HepG2 (cell line): ENCODE measurements around the gene GCNT2. TPM values are rescaled to one million over a fixed set of nuclear protein-coding genes. Genes with fewer than 3 reads are reported as not detected.

Experiments
- ATAC-seq: fragments of 200-7000 bp; cut with Tn5 transposase; 3 replicates; pipeline ENCODE4 v1.9.1; 2020; ENCODE audit warnings: mild to moderate bottlenecking, moderate library complexity
- BruUV-seq: library from RNA; stranded (reverse); fragments of 400-500 nt; replicated peaks from 2 replicates; lab custom pipeline; 2021; lab: Mats Ljungman, UMichigan
- CTCF ChIA-PET: fragments of 300-600 bp; formaldehyde crosslinking; extraction: SDS; loops from one replicate; lab custom pipeline; 2021; ENCODE audit warnings: low total read pairs, inconsistent platforms, low intra/inter-chr PET ratio; lab: Yijun Ruan, JAX
- POLR2A ChIA-PET: fragments of 350-600 bp; sonication (Branson Sonifier 250); formaldehyde crosslinking; loops from one replicate; lab custom pipeline; 2020; ENCODE audit warnings: antibody characterized with exemption, inconsistent platforms; lab: Yijun Ruan, JAX
- DNase-seq: peaks from one replicate; pipeline ENCODE4 v3.0.0-alpha.2; 2015; ENCODE audit warnings: low spot score
- FAIRE-seq: peaks from 3 replicates; lab custom pipeline; 2011; peaks lifted over from hg19 to GRCh38; lab: Jason Lieb, UNC
- H2AFZ ChIP-seq: one replicate; pipeline ENCODE4 v1.6.1; 2011; ENCODE audit warnings: low read length, inconsistent platforms
- H3K27ac ChIP-seq: fragments of 300-600 bp; 3 replicates; pipeline ENCODE4 v1.8.0; 2011; ENCODE audit warnings: mixed run types, mild to moderate bottlenecking, mixed read lengths, low read length, inconsistent platforms; ENCODE audit not compliant: insufficient read depth; ENCODE audit errors: extremely low read length
- H3K27me3 ChIP-seq, 2 experiments: fragments of 200-600 bp in 1 of 2; 2 replicates in 1 of 2; 3 replicates in 1 of 2; pipeline versions ENCODE4 v1.6.0 to v1.8.0; 2011; ENCODE audit warnings: low read length in 2 of 2, mild to moderate bottlenecking in 2 of 2, moderate library complexity in 2 of 2, inconsistent platforms in 1 of 2; ENCODE audit not compliant: insufficient read depth in 2 of 2, control insufficient read depth in 1 of 2
- H3K36me3 ChIP-seq, 2 experiments: fragments of 200-600 bp in 1 of 2; replicated peaks in 1 of 2; 2 replicates in 1 of 2; 3 replicates in 1 of 2; pipeline versions ENCODE4 v1.5.1 to v1.8.0; 2011; ENCODE audit warnings: low read length in 2 of 2, inconsistent platforms in 1 of 2; ENCODE audit not compliant: insufficient read depth in 2 of 2, control insufficient read depth in 1 of 2
- H3K4me1 ChIP-seq: 2 replicates; pipeline ENCODE4 v1.5.1; 2012; ENCODE audit warnings: low read length, inconsistent platforms; ENCODE audit not compliant: insufficient read depth
- H3K4me2 ChIP-seq: 2 replicates; pipeline ENCODE4 v1.6.0; 2011; ENCODE audit warnings: low read depth, low read length, inconsistent platforms
- H3K4me3 ChIP-seq, 3 experiments: fragments of 200-600 bp in 1 of 3; sonication (generic), shearing (Covaris generic) in 1 of 3; replicated peaks in 1 of 3; 2 replicates each; pipeline ENCODE4 v1.5.1; 2011 to 2016; ENCODE audit warnings: low read length in 3 of 3, inconsistent platforms in 2 of 3, low read depth in 2 of 3, mild to moderate bottlenecking in 2 of 3, control low read depth in 1 of 3, mixed read lengths in 1 of 3; ENCODE audit not compliant: insufficient read depth in 1 of 3
- H3K79me2 ChIP-seq: one replicate; pipeline ENCODE4 v1.6.1; 2011; ENCODE audit warnings: low read length, inconsistent platforms; ENCODE audit not compliant: insufficient read depth
- H3K9ac ChIP-seq: 2 replicates; pipeline ENCODE4 v1.6.0; 2011; ENCODE audit warnings: mild to moderate bottlenecking, low read depth, low read length, inconsistent platforms; ENCODE audit not compliant: insufficient read depth
- H3K9me3 ChIP-seq: 2 replicates; pipeline ENCODE4 v1.5.1; 2012; ENCODE audit warnings: mild to moderate bottlenecking, low read length
- H4K20me1 ChIP-seq: 2 replicates; pipeline ENCODE4 v1.6.0; 2011; ENCODE audit warnings: inconsistent platforms, mild to moderate bottlenecking, low read length, moderate library complexity; ENCODE audit not compliant: insufficient read depth
- ARNTL ChIP-seq: sonication (generic); formaldehyde crosslinking; IDR thresholded peaks from 2 replicates; pipeline ENCODE4 v1.4.0; 2020; ENCODE audit warnings: mild to moderate bottlenecking, missing genetic modification reagents
- ATF7 ChIP-seq, 2 experiments: fragments of 450-650 bp in 1 of 2; sonication (generic) in 1 of 2; formaldehyde crosslinking in 1 of 2; IDR thresholded peaks; 2 replicates each; pipeline versions ENCODE4 v1.4.0 to v1.6.1; 2016 to 2020; ENCODE audit warnings: antibody characterized with exemption in 1 of 2, mild to moderate bottlenecking in 1 of 2, missing genetic modification reagents in 1 of 2
- CBX2 ChIP-seq, 2 experiments: fragments of 200-600 bp in 1 of 2; sonication (generic); formaldehyde crosslinking in 1 of 2; IDR thresholded peaks; 2 replicates each; pipeline versions ENCODE4 v1.7.0 to v1.8.1; 2018 to 2022; ENCODE audit warnings: low read depth in 2 of 2, low read length in 1 of 2, mild to moderate bottlenecking in 1 of 2, missing genetic modification reagents in 1 of 2
- CREB1 ChIP-seq, 2 experiments: fragments of 450-650 bp in 1 of 2; IDR thresholded peaks; 2 replicates each; pipeline ENCODE4 v1.6.1; 2016 to 2017; ENCODE audit warnings: control low read depth in 1 of 2, mild to moderate bottlenecking in 1 of 2, missing compliant biosample characterization in 1 of 2, missing genetic modification characterization in 1 of 2
- ELF4 ChIP-seq: sonication (generic); formaldehyde crosslinking; IDR thresholded peaks from 2 replicates; pipeline ENCODE4 v1.5.0; 2020; ENCODE audit warnings: missing genetic modification reagents, mild to moderate bottlenecking, moderate library complexity, borderline replicate concordance
- FOSL2 ChIP-seq: sonication (generic); formaldehyde crosslinking; IDR thresholded peaks from 2 replicates; pipeline ENCODE4 v1.4.0; 2020; ENCODE audit warnings: missing genetic modification reagents
- KLF12 ChIP-seq: sonication (generic); formaldehyde crosslinking; IDR thresholded peaks from 2 replicates; pipeline ENCODE4 v1.4.0; 2020; ENCODE audit warnings: missing genetic modification reagents, borderline replicate concordance
- POLR2A ChIP-seq, 2 experiments: IDR thresholded peaks; 2 replicates each; pipeline ENCODE4 v1.6.1; 2011; ENCODE audit warnings: low read depth in 2 of 2, low read length in 2 of 2, mild to moderate bottlenecking in 1 of 2, moderate library complexity in 1 of 2; ENCODE audit not compliant: insufficient read depth in 1 of 2
- SAP130 ChIP-seq: IDR thresholded peaks from 2 replicates; pipeline ENCODE4 v1.6.1; 2016; ENCODE audit warnings: low read depth
- SMARCE1 ChIP-seq: fragments of 450-650 bp; IDR thresholded peaks from 2 replicates; pipeline ENCODE4 v1.6.1; 2017; ENCODE audit warnings: borderline replicate concordance
- SRSF9 ChIP-seq: fragments of 200-400 bp; formaldehyde crosslinking; IDR thresholded peaks from 2 replicates; pipeline ENCODE4 v1.6.1; 2018; ENCODE audit warnings: borderline replicate concordance, mild to moderate bottlenecking, low read depth, low read length; ENCODE audit not compliant: insufficient read depth, poor library complexity, severe bottlenecking
- SSRP1 ChIP-seq: IDR thresholded peaks from 2 replicates; pipeline ENCODE4 v1.6.1; 2016; ENCODE audit warnings: control low read depth
- TAF1 ChIP-seq: sonication (generic); formaldehyde crosslinking; IDR thresholded peaks from 2 replicates; pipeline ENCODE4 v1.4.0; 2020; ENCODE audit warnings: missing genetic modification reagents
- TCF7 ChIP-seq: sonication (generic); IDR thresholded peaks from 2 replicates; pipeline ENCODE4 v1.6.1; 2016; ENCODE audit warnings: antibody characterized with exemption, low read depth
- XRCC5 ChIP-seq: fragments of 200-400 bp; formaldehyde crosslinking; optimal IDR thresholded peaks from 2 replicates; pipeline ENCODE3; 2017; ENCODE audit warnings: mild to moderate bottlenecking, low read length
- ZBTB38 ChIP-seq: sonication (generic); formaldehyde crosslinking; IDR thresholded peaks from 2 replicates; pipeline ENCODE4 v1.5.1; 2020; ENCODE audit warnings: mild to moderate bottlenecking, missing genetic modification reagents
- ZNF7 ChIP-seq: IDR thresholded peaks from 2 replicates; pipeline ENCODE4 v1.6.1; 2016; ENCODE audit warnings: missing biosample characterization, missing genetic modification reagents
- whole genome bisulfite sequencing: methylation state at CpG from one replicate; pipeline ENCODE4 v1.1.6; 2017; ENCODE audit warnings: low lambda C conversion rate; 5-methylcytosine and 5-hydroxymethylcytosine counted together
- in situ Hi-C: cut with HindIII; loops from 2 replicates; pipeline ENCODE4 v1.10.0; 2017; ENCODE audit warnings: low pct_unique_long_range_greater_than_20kb; ENCODE audit not compliant: extremely low pct_ligation_motif_present
- intact Hi-C: fragments of 100-400 bp; cut with micrococcal nuclease; formaldehyde crosslinking; loops from one replicate; pipeline ENCODE4 v1.10.0; 2022; ENCODE audit not compliant: unreplicated experiment
- polyA plus RNA-seq, 8 experiments: library from polyadenylated mRNA; depleted of rRNA in 3 of 8; stranded (reverse) in 7 of 8; unstranded in 1 of 8; fragments of >200 nt; fragmentation: Illumina TruSeq in 4 of 8; extraction: Trizol in 4 of 8; gene quantifications; 2 replicates each; pipeline versions ENCODE4 v1.2.1 to v1.2.3, GENCODE V29; 2011 to 2016; ENCODE audit warnings: low read depth in 4 of 8, missing spikeins in 1 of 8, mixed read lengths in 1 of 8; ENCODE audit not compliant: insufficient read depth in 1 of 8
- total RNA-seq, 5 experiments: library from RNA; depleted of rRNA; stranded (reverse); fragments of >200 nt; fragmentation: Illumina TruSeq; extraction: Trizol; gene quantifications; 2 replicates each; pipeline ENCODE4 v1.2.3, GENCODE V29; 2016; ENCODE audit warnings: low read depth in 1 of 5
- TF ChIP-seq, protein P1 (sequence below): sonication (generic); formaldehyde crosslinking; IDR thresholded peaks from 2 replicates; pipeline ENCODE4 v1.4.0; 2020; ENCODE audit warnings: missing genetic modification reagents
- TF ChIP-seq, protein P2 (sequence below): sonication (generic); formaldehyde crosslinking; IDR thresholded peaks from 2 replicates; pipeline ENCODE4 v1.5.1; 2020; ENCODE audit warnings: missing genetic modification reagents, mild to moderate bottlenecking, borderline replicate concordance
- TF ChIP-seq, protein P3 (sequence below): sonication (generic); formaldehyde crosslinking; IDR thresholded peaks from 2 replicates; pipeline ENCODE4 v1.4.0; 2020; ENCODE audit warnings: missing genetic modification reagents

The GCNT2 gene
- total and polyA plus RNA-seq, 2 of the 13 experiments (the other 11 are each of a cell fraction or from before 2014, with no cell fraction given) = 11.8 to 31.9 TPM

DNA sequence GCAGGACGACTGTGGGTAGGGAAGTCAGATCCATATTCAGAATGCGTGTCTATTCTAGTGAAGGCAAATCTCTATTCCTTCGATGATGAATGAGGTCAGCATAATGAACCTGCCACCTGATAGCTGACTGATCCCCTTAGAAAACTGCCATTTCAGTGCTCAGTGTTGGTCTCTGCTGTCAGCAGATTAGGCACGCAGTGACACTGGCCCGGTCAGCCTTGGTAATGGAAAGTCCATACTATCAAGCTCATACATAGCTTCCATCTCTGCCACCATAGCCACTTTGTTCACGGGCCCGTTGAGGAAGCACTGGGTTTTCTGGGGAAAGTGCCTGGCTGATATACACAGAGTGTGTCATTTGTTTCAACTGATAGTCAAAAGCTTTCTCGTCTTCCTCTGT lies 119.3 kb downstream of the GCNT2 start:
- no peaks in the 10 kb centered on the region for H4K20me1 ChIP-seq
- no peaks in the 10 kb centered on the region for H3K79me2 ChIP-seq
- BruUV-seq = no TSS peak
- H2AFZ ChIP-seq = no peak overlapping the region
- intact Hi-C loops = no loop called here
- CTCF ChIA-PET = no interaction called here
- H3K4me1 ChIP-seq = no peaks in the 10 kb centered on the region
- TF ChIP-seq, protein P1, sequence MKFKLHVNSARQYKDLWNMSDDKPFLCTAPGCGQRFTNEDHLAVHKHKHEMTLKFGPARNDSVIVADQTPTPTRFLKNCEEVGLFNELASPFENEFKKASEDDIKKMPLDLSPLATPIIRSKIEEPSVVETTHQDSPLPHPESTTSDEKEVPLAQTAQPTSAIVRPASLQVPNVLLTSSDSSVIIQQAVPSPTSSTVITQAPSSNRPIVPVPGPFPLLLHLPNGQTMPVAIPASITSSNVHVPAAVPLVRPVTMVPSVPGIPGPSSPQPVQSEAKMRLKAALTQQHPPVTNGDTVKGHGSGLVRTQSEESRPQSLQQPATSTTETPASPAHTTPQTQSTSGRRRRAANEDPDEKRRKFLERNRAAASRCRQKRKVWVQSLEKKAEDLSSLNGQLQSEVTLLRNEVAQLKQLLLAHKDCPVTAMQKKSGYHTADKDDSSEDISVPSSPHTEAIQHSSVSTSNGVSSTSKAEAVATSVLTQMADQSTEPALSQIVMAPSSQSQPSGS (CRISPR knock-in tag) = no peak
- TF ChIP-seq SAP130 (CRISPR knock-in tag) = no peak
- TF ChIP-seq TCF7 = no peak
- TF ChIP-seq CREB1 (IDR thresholded peaks at IDR 0.05) = no peak
- TF ChIP-seq CREB1 (CRISPR knock-in tag; IDR thresholded peaks at IDR 0.05) = no peak
- no peak for TF ChIP-seq FOSL2 (CRISPR knock-in tag)
- no peak for TF ChIP-seq SSRP1 (CRISPR knock-in tag)
- TF ChIP-seq CBX2 (IDR thresholded peaks at IDR 0.05; ENCODE audit: low read depth, low read length) = no peak
- TF ChIP-seq CBX2 (CRISPR knock-in tag; IDR thresholded peaks at IDR 0.05; ENCODE audit: low read depth) = no peak
- TF ChIP-seq ZNF7 (CRISPR knock-in tag) = no peak
- no peak for TF ChIP-seq ARNTL
- TF ChIP-seq ZBTB38 = no peak
- TF ChIP-seq KLF12 (CRISPR knock-in tag) = no peak
- TF ChIP-seq XRCC5 = no peak
- TF ChIP-seq, protein P2, sequence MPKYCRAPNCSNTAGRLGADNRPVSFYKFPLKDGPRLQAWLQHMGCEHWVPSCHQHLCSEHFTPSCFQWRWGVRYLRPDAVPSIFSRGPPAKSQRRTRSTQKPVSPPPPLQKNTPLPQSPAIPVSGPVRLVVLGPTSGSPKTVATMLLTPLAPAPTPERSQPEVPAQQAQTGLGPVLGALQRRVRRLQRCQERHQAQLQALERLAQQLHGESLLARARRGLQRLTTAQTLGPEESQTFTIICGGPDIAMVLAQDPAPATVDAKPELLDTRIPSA (CRISPR knock-in tag) = no peak
- no peak for TF ChIP-seq TAF1
- no peak for TF ChIP-seq POLR2A (IDR thresholded peaks at IDR 0.05; ENCODE audit: insufficient read depth in 1 of 2, low read depth in 2 of 2, low read length in 2 of 2)
- no peak for TF ChIP-seq SMARCE1
- no peak for TF ChIP-seq ATF7 (IDR thresholded peaks at IDR 0.05)
- TF ChIP-seq ATF7 (CRISPR knock-in tag; IDR thresholded peaks at IDR 0.05) = no peak
- no peak for TF ChIP-seq ELF4 (CRISPR knock-in tag)
- TF ChIP-seq, protein P3, sequence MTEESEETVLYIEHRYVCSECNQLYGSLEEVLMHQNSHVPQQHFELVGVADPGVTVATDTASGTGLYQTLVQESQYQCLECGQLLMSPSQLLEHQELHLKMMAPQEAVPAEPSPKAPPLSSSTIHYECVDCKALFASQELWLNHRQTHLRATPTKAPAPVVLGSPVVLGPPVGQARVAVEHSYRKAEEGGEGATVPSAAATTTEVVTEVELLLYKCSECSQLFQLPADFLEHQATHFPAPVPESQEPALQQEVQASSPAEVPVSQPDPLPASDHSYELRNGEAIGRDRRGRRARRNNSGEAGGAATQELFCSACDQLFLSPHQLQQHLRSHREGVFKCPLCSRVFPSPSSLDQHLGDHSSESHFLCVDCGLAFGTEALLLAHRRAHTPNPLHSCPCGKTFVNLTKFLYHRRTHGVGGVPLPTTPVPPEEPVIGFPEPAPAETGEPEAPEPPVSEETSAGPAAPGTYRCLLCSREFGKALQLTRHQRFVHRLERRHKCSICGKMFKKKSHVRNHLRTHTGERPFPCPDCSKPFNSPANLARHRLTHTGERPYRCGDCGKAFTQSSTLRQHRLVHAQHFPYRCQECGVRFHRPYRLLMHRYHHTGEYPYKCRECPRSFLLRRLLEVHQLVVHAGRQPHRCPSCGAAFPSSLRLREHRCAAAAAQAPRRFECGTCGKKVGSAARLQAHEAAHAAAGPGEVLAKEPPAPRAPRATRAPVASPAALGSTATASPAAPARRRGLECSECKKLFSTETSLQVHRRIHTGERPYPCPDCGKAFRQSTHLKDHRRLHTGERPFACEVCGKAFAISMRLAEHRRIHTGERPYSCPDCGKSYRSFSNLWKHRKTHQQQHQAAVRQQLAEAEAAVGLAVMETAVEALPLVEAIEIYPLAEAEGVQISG (CRISPR knock-in tag) = no peak
- TF ChIP-seq SRSF9 = no peak
- TF ChIP-seq, all 625 proteins: peak for 0
- Histone ChIP-seq H3K36me3 (no peaks in the 10 kb centered on the region), H3K27ac (no peak overlapping the region), H3K4me3 (no peak overlapping the region), H3K4me2 (no peak overlapping the region), H3K9ac (no peak overlapping the region), H3K9me3 (peaks cover 8% of the 10 kb centered on the region), H3K27me3 (peaks cover 2 to 16% of the 10 kb centered on the region in 2 experiments; a peak in 3 of 5 replicates)
- FAIRE-seq (no peak), DNase-seq (no peak), ATAC-seq (0 out of 3 replicates have a peak, but pooled peaks have one; percentile 24)
- in situ Hi-C loops = no loop called here
- 70% methylated on average over 8 of the region's 8 CpGs for WGBS
- POLR2A ChIA-PET = no interaction called here
